CD4-positive, alpha-beta T cell treated with Interleukin-4 for 4 hours (primary cell): ENCODE data around the gene PATL2.
"Not testable (repeated sequence)": the region's sequence is repeated elsewhere in the genome, so short reads cannot be mapped to it uniquely, and the experiment has no call there.

Source experiments
- DNase-seq: peaks from one replicate; pipeline ENCODE4 v3.0.0-alpha.2; 2020

Gene PATL2

DNA sequence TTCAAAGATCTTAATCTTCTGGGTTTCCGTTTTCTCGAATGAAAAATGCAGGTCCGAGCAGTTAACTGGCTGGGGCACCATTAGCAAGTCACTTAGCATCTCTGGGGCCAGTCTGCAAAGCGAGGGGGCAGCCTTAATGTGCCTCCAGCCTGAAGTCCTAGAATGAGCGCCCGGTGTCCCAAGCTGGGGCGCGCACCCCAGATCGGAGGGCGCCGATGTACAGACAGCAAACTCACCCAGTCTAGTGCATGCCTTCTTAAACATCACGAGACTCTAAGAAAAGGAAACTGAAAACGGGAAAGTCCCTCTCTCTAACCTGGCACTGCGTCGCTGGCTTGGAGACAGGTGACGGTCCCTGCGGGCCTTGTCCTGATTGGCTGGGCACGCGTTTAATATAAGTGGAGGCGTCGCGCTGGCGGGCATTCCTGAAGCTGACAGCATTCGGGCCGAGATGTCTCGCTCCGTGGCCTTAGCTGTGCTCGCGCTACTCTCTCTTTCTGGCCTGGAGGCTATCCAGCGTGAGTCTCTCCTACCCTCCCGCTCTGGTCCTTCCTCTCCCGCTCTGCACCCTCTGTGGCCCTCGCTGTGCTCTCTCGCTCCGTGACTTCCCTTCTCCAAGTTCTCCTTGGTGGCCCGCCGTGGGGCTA lies at the start of gene PATL2, which contains the start of gene B2M:
Gene PATL2 (minus strand): TSS at position 228 of the 647 bp plus-strand sequence. CDS start 34,833 bp downstream, outside the sequence.
Gene B2M (plus strand): TSS at position 422 of the 647 bp plus-strand sequence. CDS start 30 bp downstream, at position 452.
- DNase-seq = peak; percentile 97

DNA sequence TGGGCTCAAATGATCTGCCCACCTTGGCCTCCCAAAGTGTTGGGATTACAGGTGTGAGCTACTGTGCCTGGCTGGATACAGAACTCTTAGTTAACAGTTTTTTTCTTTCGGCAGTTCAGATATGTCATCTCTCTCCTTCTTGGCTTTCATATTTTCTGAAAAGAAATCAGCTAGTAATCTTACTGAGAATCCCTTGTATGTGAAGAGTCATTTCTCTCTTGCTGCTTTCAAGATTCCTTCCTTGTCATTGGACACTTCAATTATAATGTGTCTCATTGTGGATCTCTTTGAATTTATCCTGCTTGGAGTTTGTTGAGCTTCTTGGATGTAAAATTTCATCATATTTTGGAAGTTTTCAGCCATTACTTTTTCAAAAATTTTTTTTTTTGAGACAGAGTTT lies 42.2 kb upstream of the PATL2 start:
- DNase-seq = no peak

DNA sequence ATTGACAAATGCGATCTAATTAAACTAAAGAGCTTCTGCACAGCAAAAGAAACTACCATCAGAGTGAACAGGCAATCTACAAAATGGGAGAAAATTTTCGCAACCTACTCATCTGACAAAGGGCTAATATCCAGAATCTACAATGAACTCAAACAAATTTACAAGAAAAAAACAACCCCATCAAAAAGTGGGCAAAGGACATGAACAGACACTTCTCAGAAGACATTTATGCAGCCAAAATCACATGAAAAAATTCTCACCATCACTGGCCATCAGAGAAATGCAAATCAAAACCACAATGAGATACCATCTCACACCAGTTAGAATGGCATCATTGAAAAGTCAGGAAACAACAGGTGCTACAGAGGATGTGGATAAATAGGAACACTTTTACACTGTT lies 32.3 kb upstream of the PATL2 start:
- not testable (repeated sequence) for DNase-seq

DNA sequence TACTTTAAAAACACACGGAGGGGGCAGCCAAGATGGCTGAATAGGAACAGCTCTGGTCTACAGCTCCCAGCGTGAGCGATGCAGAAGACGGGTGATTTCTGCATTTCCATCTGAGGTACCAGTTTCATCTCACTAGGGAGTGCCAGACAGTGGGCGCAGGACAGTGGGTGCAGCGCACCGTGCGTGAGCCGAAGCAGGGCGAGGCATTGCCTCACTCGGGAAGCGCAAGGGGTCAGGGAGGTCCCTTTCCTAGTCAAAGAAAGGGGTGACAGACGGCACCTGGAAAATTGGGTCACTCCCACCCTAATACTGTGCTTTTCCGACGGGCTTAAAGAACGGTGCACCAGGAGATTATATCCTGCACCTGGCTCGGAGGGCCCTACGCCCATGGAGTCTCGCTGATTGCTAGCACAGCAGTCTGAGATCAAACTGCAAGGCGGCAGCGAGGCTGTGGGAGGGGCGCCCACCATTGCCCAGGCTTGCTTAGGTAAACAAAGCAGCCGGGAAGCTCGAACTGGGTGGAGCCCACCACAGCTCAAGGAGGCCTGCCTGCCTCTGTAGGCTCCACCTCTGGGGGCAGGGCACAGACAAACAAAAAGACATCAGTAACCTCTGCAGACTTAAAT lies 28.2 kb upstream of the PATL2 start:
- not testable (repeated sequence) for DNase-seq

DNA sequence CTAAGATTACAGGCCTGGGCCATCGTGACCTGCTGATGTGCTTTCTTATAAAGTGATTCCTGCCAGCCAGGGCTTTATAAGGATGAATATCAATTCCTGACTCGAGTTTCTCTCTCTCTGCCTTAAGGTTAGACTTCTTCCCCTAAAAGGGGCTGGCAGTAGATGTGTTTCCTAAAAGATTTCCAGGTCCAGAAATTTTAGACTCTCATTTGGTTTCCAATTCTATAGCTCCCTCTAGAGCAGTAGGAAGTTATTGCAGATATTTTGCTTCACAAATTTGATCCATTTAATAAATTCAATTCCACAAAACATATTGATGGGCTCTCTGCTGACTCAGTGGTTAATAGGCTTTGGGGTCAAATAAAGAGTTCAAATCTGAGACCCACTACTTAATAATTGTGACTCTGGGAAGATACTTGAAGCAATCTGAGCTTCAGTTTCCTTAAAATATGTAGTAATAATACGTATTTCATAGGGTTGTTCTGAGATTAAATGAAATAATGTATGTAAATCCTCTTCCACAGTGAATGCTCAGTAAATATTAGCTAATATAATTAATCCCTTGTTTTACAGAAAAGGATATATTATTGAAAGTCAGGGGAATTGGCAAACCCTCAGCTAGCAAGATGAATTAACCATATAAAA lies 27.3 kb upstream of the PATL2 start:
- DNase-seq = peak; percentile 62

DNA sequence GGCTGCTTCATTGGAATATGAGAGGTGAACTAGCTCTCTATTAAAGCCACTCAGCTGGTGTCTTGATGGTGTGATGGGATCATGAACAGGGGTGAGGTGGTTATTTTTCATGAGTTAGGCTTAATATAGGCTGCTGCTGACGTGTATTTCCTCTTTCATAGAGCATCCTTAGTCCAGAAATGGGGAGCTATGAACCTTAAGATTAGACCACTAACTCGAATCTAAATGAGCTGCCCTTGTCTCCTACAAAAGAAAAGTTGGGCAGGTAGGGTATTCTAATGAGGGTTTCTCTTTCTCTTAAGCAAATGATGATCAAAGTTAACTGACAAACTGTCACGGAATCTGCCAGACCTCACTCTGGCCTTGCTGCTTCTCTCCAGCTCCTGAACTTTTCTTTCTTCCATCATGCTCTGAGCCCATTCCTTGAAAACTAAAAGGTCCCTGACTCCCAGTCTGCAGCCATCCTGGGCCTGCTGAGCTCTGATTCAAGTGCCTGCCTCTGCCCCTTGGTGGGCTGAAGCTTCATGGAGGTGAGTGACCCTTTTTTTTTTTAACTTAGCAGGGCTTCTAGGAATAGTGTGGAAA lies 25.1 kb upstream of the PATL2 start, which contains the start of gene TRIM69:
Gene TRIM69 (plus strand): TSS at position 348 of the 585 bp plus-strand sequence. CDS start 177 bp downstream, at position 525.
- DNase-seq = no peak

DNA sequence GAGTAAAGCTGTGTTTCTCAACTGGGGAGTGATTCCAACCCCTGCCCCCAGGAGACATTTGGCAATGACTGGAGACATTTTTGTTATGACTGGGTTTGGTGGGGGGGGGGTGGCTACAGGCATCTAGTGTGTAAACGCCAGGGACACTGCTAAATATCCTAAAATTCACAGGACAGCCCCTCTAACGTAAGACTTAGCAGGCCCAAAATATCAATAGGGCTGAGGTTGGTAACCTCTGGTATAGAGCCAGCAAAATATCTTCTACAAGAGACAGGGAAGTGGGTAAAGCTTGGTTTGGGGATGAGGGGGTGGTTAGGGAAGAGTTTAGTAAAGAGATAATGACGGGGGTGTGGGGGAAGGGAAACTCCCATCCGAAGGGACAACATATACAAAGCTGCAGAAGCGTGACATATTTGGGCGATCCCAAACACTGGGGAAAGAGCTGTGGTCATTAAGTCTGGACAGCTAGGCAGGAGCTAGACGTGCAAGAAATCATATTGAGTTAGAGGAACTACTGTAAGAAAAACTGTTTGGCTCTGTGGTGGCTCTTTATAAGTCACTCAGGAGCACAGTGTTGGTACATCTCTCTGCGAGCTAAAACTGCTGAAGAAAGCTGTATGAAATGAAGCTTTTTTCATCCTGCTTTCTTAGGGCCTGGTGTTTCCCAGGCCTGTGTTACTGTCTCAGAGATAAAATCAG lies 24.5 kb upstream of the PATL2 start:
- DNase-seq = no peak

DNA sequence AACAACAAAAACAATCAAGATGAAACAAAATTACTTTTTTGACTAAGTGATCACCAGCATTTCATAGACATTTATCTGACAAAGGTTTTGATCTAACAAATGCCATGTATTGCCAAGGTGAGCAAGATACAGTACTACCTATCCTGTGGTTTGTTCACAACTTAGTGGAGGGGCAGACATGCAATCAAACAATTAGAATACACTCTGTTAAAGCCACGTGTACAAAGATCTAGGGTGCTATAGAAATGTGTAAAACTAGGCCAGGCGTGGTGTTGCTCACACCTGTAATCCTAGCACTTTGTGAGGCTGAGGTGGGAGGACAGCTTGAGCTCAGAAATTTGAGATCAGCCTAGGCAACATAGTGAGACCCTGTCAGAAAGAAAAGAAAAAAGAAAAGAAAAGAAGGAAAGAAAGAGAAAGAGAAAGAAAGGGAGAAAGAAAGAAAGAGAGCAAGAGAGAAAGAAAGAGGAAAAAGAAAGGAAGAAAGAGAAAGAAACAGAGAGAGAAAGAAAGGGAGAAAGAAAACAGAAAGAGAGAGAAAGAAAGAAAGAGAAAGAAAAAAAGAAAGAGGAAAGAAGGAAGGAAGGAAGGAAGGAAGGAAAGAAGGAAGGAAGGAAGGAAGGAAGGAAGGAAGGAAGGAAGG lies 23.8 kb upstream of the PATL2 start:
- no peak for DNase-seq

DNA sequence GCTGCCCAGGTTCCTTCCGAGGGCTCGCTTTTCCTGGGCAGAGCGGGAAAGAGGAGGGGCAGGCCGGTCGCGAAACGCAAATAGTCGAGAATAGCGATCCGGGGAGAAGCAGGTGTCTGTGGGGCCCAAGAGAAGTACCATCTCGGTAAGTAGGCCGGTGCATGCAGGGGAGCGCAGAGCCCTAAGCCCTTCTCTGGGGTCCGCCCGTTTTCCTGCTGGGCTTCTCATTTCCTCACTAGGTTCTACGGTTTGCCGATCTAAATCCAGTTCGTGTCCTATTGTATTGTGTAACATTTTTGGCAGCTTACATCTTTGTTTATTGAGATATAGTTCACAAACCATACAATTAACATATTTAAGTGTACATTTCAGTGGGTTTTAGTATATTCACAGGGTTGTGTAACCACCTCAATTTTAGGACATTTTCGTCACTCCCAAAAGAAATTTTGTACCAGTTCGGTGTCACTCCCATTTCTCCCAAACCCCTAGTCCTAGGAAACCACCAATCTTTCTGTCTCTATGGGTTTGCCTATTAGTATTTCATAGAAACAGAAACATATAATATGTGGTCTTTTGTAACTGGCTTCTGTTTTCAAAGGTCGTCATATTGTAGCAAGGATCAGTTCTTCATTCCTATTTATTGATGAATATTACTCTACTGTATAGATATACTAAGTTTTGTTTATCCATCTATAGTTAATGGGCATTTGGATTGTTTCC lies 18.4 kb upstream of the PATL2 start:
- no peak for DNase-seq

DNA sequence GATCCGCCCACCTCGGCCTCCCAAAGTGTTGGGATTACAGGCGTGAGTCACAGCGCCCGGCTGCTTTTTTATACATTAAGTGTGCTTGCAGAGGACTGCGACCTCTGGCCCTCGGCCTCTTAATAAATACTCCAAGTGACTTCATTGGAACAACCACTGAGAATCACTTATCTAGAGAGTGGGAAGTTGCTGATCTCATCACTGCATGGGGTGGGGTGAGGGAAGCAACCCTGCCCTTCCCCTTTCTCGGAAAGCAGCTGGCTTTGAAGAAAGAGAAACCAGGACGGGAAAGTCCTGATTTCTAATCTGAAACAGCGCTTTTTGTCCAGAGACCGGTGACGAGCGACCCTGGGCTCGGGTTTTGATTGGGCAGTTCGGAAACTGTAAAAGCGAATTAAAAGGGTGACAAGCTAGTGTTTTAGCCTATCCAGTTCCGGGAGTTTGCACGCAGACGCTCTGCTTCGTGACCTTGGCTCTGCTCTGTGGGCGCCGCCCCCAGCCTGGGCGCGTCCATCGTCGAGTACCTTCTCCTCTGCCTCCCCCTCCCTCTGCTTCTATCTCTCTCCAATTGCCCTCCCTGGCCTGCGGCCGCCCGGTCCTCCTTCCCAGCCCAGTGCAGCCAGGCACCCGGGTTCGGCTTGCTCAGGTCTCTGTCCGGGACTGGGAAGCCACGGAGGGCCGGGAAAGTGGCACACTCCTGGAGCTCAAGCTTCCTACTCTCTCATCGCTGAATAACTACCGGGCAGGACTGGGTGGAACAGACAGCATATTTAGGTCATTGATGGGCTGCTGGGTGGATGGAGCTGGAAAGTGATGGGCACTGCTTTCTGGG lies 17.7 kb upstream of the PATL2 start:
- DNase-seq = peak; percentile 99

DNA sequence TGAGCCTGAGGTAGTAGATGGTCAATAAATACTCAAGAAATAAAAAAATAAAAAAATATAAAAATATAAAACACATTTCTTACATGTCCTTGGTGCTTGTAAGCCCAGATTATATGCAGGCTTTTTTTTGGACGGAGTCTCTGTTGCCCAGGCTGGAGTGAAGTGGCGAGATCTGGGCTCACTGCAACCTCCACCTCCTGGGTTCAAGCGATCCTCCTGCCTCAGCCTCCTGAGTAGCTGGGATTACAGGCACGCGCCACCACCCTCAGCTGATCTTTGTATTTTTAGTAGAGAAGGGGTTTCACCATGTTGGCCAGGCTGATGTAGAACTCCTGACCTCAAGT lies 17.1 kb upstream of the PATL2 start:
- DNase-seq = not testable (repeated sequence)

DNA sequence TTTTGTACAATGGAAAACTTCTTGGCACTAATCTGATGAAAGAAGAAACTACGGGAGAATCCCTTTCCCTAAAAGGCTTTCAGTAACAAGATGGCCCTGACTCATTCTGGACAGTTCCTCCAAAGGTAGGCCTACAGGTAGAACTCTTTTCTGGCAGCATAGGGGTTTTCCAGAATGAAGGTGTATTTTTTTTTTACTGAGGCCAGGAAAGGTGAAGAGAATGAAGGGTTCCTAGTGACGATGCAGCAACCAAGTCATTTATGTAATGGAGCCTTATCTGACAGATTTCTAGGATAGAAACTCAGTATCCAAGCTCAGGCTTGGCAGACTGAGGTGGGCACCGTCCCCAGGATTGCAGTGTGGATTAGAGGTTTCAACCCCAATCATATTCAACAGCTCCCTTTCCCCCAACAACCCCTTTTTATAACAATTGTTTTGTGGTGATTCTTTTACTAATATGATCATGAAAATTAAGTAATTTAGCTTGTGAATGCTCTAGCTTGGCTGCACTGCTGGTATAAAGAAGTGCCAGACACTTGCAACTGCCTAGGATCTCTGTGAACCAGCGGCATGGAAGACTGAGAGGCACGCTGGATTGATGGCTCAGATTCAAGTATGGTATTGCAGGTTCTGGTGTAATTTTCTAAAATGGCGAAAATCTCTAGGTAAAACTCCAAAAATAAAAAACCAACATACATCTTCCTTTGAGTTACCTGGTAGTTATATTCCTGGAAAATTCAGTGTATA lies 16.5 kb upstream of the PATL2 start:
- DNase-seq = peak; percentile 62

DNA sequence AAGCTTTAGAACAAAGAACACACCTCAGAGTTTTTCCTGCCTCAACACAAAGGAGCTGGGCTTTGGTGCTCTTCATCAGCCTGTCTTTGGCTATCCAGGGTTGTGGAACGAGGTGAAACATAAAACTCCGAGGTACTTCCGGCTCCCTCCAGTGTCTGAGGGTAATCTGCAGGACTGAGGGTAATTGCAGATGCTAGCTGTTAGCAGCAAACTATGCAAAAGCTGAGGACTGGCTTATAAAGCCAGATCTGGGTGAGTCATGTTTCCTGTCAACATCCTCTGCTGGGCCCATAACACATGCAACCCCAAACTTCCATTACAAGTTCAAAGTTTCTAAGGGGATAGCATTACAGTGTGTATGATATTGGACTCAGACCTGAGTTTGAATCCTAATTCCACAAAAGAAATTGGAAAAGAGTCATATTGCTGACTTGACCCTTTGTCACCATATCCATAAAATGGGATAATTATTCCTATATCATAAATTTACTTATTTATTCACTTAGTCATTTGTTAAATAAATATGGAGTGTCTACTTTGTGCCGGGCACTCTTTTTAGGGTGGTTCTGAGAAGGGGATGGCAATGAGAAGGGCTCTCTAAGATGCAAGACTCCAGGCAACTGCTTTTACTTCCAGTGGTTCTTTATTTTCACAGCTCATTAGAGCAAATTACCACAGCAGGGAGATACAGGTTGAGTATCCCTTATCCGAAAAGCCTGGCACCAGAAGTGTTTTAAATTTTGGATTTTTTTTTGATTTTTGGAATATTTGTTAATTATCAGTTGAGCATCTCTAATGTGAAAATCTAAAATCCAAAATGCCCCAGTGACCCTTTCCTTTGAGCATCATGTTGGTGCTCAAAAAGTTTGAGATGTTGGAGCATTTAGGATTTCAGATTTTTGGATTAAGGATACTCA lies 15.7 kb upstream of the PATL2 start:
- peak; percentile 95 for DNase-seq

DNA sequence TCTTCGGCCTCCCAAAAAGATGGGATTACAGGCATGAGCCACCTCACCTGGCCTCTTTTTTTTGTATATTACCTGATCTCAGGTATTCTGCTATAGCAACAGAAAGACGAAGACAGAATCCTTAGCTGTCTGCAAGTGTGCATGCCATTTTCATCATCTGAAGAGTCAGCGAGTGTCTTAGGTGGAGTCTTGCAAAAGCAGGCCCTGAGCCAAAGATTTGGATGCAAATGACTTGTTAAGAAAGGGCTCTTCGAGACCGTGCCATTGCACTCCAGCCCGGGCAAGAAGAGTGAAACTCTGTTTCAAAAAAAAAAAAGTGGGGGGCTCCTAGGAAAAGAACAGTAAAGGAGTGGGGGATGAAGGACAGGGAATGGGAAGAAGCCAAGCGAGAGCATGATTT lies 15.0 kb upstream of the PATL2 start:
- DNase-seq = no peak

DNA sequence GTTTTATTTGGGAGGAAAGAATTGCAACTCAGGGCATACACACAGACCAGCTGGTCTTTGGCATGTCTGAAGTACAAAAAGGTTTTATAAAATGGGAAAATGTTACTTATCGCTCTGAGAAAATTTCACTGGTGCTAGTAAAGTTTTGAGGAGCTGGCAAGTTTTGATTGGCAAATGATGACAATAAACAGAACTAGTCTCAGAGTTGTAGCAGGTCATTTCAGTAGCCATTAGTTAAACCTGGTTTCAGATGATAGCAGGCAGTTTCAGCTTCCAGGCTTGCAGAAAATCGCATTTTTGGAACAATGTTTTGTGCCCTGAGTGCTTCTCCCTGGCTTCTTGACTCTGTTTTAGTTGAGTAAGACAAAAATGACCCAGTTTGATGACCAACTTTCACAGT lies 10.9 kb upstream of the PATL2 start:
- no peak for DNase-seq

DNA sequence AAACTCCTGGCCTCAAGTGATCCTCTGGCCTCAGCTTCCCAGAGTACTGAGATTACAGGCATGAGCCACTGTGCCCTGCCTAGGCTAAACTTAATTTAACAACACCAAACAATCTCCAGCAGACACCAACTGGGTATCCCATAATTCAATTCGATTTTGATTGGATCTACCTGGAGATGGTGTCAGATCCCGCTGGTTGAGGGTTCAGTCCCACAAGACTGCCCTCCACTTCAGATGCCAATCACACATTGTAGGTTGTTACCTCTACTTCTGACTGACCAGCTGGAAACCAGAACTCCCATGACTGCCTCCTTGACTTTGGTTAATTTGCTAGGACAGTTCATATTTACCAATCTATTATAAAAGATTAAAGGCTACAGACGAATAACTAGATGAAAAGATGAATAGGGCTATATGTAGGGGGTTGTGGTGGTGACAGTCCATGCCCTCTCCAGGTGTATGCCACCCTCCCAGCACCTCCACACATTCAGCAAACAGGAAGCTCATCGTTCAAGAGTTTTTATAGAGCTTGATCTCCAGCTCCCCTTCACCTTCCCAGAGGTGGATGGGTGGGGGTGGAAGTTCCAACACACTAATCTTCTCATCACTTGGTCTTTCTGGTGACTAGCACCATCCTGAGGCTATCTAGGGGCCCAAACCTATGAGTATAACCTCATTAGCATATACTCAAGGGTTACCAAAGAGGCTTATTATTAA lies 9.5 kb upstream of the PATL2 start:
- no peak for DNase-seq

DNA sequence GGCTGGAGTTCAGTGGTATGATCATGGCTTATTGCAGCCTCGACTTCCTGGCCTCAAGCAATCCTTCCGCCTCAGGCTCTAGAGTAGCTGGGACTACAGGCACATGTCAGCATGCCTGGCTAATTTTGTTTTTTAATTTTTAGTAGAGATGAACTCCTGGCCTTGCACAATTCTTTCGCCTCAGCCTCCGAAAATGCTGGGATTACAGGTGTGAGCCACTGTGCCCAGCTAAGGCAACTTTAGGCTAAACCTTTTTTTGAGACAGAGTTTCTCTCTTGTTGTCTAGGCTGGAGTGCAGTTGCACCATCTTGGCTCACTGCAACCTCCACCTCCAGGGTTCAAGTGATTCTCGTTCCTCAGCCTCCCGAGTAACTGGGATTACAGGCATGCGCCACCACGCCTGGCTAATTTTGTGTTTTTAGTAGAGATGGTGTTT lies 8.9 kb upstream of the PATL2 start:
- DNase-seq = not testable (repeated sequence)

DNA sequence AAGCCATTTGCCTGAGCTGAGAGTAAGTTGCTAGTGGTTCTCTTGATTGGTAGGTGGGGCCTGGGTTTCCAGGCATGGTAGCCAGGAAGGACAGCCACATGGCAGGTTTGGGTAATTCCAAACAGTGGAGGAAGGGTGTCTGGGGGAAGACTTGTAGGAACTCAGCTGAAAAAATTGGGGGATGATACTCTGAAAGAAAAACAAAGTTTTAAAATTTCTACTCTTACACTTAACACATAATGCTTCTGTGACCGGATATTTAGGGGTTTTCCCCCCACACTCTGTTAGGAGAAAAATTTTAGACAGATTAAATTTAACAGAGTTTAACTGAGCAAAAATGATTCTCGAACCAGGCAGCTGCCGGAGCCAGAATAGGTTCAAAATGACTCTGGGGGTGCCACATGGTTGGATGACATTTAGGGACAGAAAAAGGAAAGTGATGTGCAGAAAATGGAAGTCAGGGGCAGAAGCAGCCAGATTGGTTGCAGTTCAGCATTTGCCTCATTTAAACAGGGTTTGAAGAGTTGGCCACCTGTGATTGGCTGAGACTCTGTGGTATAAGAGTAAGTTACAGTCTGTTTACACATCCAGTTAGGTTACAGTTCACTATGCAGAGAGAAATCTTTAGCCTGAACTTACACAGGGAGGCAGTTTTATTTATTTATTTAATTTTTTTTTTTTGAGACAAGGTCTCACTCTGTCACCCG lies 8.3 kb upstream of the PATL2 start:
- DNase-seq = peak; percentile 77
